Measurements from ENCODE around the gene ABCC1. TPM values are rescaled to one million over a fixed set of nuclear protein-coding genes. Genes with fewer than 3 reads are reported as not detected.

ABCC1 gene
- total RNA-seq, 2 donors from 2014 or later, result 15.2 to 27.5 TPM

DNA sequence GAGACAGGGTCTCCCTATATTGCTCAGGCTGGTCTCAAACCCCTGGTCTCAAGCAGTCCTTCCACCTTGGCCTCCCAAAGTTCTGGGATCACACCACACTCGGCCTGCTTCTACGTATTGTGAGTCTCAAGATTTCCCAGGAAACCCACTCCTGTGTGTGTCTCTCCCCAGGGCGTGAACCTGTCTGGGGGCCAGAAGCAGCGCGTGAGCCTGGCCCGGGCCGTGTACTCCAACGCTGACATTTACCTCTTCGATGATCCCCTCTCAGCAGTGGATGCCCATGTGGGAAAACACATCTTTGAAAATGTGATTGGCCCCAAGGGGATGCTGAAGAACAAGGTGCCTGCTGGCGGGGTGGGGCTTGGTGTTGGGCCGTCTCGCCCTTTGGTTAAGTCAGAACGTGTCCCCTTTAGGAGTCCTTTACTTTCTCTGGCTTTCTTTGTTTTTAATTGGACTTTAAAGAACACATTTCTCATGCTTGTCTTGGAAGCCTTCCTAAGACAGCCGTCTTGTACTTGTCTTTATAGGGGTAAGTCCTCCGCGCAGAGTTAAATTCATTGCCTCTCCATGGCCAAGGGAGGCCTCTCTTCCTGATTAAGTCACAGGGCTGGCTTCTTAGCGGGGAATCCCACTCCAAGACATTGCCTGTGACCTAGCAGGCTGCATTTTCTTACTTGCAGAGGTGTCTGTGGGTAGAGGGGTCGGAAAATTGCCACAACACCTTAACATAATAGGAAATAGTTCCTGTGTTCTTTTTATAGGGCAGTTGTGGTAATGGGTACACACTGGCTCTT is 137.4 kb downstream of the ABCC1 start:
- H3K4me3 ChIP-seq, result no peak overlapping the region
- no peaks in the 10 kb centered on the region for H3K27me3 ChIP-seq
- TF ChIP-seq, protein P1, sequence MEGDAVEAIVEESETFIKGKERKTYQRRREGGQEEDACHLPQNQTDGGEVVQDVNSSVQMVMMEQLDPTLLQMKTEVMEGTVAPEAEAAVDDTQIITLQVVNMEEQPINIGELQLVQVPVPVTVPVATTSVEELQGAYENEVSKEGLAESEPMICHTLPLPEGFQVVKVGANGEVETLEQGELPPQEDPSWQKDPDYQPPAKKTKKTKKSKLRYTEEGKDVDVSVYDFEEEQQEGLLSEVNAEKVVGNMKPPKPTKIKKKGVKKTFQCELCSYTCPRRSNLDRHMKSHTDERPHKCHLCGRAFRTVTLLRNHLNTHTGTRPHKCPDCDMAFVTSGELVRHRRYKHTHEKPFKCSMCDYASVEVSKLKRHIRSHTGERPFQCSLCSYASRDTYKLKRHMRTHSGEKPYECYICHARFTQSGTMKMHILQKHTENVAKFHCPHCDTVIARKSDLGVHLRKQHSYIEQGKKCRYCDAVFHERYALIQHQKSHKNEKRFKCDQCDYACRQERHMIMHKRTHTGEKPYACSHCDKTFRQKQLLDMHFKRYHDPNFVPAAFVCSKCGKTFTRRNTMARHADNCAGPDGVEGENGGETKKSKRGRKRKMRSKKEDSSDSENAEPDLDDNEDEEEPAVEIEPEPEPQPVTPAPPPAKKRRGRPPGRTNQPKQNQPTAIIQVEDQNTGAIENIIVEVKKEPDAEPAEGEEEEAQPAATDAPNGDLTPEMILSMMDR (IDR thresholded peaks at IDR 0.05), result no peak
- peaks cover 0 to 7% of the 10 kb centered on the region in 2 donors for H3K4me1 ChIP-seq
- no peak for DNase-seq (ENCODE audit: low spot score)
- peaks cover 0 to 8% of the 10 kb centered on the region in 2 donors for H3K9me3 ChIP-seq
- H3K27ac ChIP-seq, result no peak overlapping the region
- H3K36me3 ChIP-seq, result peaks cover 51% of the 10 kb centered on the region

DNA sequence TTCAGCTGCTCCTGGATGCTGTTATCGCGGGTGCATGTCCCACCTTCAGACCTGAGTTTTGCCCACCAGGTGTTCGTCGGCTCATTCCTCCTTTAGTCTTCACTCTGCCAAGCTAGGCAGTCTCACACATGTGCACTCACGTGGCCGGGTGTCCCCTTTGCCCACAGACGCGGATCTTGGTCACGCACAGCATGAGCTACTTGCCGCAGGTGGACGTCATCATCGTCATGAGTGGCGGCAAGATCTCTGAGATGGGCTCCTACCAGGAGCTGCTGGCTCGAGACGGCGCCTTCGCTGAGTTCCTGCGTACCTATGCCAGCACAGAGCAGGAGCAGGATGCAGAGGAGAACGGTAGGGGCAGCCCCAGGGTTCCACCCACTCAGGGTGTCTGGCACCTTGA is 140.8 kb downstream of the ABCC1 start:
- Histone ChIP-seq H3K27me3 (no peaks in the 10 kb centered on the region), H3K4me3 (no peak overlapping the region), H3K9me3 (no peaks in the 10 kb centered on the region), H3K4me1 (peaks cover 0 to 13% of the 10 kb centered on the region in 2 donors), H3K27ac (no peak overlapping the region), H3K36me3 (peaks cover 22% of the 10 kb centered on the region)
- TF ChIP-seq, protein P1 (IDR thresholded peaks at IDR 0.05), result no peak
- DNase-seq (ENCODE audit: low spot score), result no peak

DNA sequence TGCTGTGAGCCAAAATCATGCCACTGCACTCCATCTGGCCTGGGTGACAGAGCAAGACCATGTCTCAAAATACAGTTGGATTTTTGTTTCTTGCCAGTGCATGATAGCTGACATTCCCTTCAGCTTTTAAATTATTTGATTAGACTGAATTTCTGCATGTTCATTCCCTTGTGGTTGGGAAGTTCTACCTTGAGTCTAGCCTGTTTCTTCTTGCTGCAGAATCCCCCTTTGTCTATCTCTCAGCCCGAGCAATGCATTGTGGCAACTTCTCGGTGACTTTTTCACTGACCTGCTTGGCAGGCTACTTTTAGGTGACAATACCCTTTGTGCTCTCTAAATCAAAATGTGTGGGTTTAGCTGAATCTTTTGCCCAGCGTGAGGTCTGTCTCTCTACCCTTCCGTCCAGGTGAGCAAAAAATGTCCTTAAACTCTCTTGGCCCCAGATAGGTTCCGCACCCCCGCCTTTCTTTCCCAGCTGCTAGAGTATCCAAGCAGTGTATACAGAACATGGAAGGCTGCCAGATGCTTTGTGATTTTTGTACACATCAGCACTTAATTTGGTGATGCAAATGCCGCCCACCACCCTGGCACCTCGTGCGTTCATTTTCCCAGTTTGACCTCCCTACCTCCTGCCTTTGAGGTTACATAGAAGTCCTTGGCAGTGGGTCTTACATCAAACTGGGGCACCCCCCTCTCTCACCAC is 143.7 kb downstream of the ABCC1 start:
- Histone ChIP-seq H3K27me3 (no peaks in the 10 kb centered on the region), H3K4me3 (no peak overlapping the region), H3K27ac (no peak overlapping the region), H3K4me1 (peaks cover 0 to 13% of the 10 kb centered on the region in 2 donors), H3K36me3 (peaks cover 13% of the 10 kb centered on the region), H3K9me3 (no peaks in the 10 kb centered on the region)
- TF ChIP-seq, protein P1 (IDR thresholded peaks at IDR 0.05), result no peak
- no peak for DNase-seq (ENCODE audit: low spot score)

DNA sequence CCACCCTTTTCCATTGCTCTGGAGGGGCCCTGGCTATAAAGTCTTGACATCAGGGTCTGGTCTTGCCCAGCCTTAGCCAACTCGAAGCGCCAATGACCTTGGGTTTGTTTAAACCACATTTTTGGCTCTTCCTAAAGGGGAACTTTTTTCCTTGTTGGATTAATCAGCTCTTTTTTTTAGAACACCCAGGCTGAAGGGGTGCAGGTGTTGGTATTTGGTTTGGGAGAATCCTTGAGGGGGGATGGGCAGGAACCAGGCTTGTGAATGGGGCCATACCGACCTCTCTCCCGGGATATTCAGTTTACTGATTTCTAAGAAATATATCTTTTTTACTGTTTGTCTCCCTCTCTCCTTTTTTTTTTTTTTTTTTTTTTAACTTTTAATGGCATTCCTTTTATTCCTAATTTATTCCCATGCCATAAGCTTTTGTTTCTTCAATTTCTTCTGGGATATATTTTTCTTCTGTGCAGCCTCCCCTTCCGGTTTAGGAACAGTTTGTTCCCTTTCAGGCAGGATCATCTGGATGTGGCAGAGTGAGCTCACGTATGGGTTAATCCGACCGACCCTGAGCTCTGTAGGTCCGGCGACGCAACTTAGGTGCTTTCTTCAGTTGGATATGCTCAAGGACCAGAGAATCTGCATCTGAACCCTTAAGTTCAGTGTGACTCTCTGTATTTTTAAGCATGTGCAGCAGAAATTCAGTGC is 144.4 kb downstream of the ABCC1 start:
- H3K27me3 ChIP-seq, result no peaks in the 10 kb centered on the region
- no peak overlapping the region for H3K4me3 ChIP-seq
- peaks cover 19% of the 10 kb centered on the region for H3K36me3 ChIP-seq
- no peaks in the 10 kb centered on the region for H3K9me3 ChIP-seq
- no peak overlapping the region for H3K27ac ChIP-seq
- TF ChIP-seq, protein P1 (IDR thresholded peaks at IDR 0.05), result no peak
- H3K4me1 ChIP-seq, result peaks cover 0 to 7% of the 10 kb centered on the region in 2 donors
- no peak for DNase-seq (ENCODE audit: low spot score)

DNA sequence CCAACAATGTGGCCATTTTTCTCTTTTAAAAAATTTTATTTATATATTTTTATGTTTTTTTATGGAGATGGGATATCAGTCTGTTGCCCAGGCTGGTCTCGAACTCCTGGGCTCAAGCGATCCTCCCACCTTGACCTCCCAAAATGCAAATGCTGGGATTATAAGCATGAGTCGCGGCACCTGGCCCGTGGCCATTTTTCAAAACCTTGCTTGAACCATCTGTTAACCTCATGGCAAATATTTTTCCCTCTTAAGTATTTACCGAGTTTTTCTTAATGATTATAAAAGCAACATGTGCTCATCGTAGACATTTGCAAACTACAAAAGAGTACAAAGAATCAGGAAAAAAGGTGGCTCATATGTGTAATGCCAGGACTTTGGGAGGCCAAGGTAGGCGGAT is 146.2 kb downstream of the ABCC1 start:
- peaks cover 14% of the 10 kb centered on the region for H3K36me3 ChIP-seq
- H3K27me3 ChIP-seq, result no peaks in the 10 kb centered on the region
- peaks cover 0 to 12% of the 10 kb centered on the region in 2 donors for H3K4me1 ChIP-seq
- H3K4me3 ChIP-seq, result no peak overlapping the region
- DNase-seq (ENCODE audit: low spot score), result no peak
- TF ChIP-seq, protein P1 (IDR thresholded peaks at IDR 0.05), result no peak
- H3K9me3 ChIP-seq, result no peaks in the 10 kb centered on the region
- H3K27ac ChIP-seq, result peak overlapping the region; percentile 24 to 42
